CD4-positive, alpha-beta T cell treated with Interleukin-4 for 1 hour (primary cell): Measurements from ENCODE around the gene RTN1.

Source experiments
- DNase-seq, 2 donors: peaks; one replicate each; pipeline ENCODE4 v3.0.0-alpha.2; 2020 to 2022

The RTN1 gene

GRCh38 chr14:59622631-59623030 is 247.9 kb downstream of the RTN1 start:
- DNase-seq = no peak

GRCh38 chr14:59619061-59619460 is 251.5 kb downstream of the RTN1 start:
- no peak for DNase-seq

GRCh38 chr14:59601056-59601455 is 269.5 kb downstream of the RTN1 start:
- DNase-seq = no peak

- DNase-seq = no peak
These were observed 270.2 kb downstream of the RTN1 start for GRCh38 chr14:59600211-59600945.

- DNase-seq = no peak
These were observed 275.5 kb downstream of the RTN1 start for GRCh38 chr14:59595071-59595470.

GRCh38 chr14:59591641-59592370 is 278.8 kb downstream of the RTN1 start:
- DNase-seq = no peak

- DNase-seq = no peak
These were observed 282.5 kb downstream of the RTN1 start for GRCh38 chr14:59588101-59588500.

- DNase-seq = no peak
These were observed 284.6 kb downstream of the RTN1 start for GRCh38 chr14:59585891-59586554.

- DNase-seq = no peak
These were observed 286.8 kb downstream of the RTN1 start for GRCh38 chr14:59583755-59584154.

GRCh38 chr14:59582845-59583509 is 287.6 kb downstream of the RTN1 start:
- peak in 1 of 2 donors; percentile 21 for DNase-seq

- no peak for DNase-seq
These were observed 288.4 kb downstream of the RTN1 start for GRCh38 chr14:59582161-59582560.

GRCh38 chr14:59580911-59581310 is 289.7 kb downstream of the RTN1 start:
- DNase-seq = no peak

GRCh38 chr14:59576332-59577294 is 294.0 kb downstream of the RTN1 start, which contains the start of gene CCDC175:
TSS of gene CCDC175 (minus strand) at chr14:59576812. CDS start at chr14:59576775, 37 bp downstream.
- peak; percentile 77 to 85 for DNase-seq

- no peak for DNase-seq
These were observed 300.5 kb downstream of the RTN1 start for GRCh38 chr14:59570122-59570521.

- DNase-seq = no peak
These were observed 303.9 kb downstream of the RTN1 start for GRCh38 chr14:59566725-59567124.

- no peak for DNase-seq
These were observed 304.3 kb downstream of the RTN1 start for GRCh38 chr14:59566296-59566695.

- DNase-seq = no peak
These were observed 305.5 kb downstream of the RTN1 start for GRCh38 chr14:59565087-59565486.

- no peak for DNase-seq
These were observed 306.2 kb downstream of the RTN1 start for GRCh38 chr14:59564366-59564765.

- no peak for DNase-seq
These were observed 323.3 kb downstream of the RTN1 start for GRCh38 chr14:59547310-59547709.
